HCT116 (cell line): ENCODE results near the gene HAT1. TPM values are rescaled to one million over a fixed set of nuclear protein-coding genes. Genes with fewer than 3 reads are reported as not detected.

Experiments used
- ATAC-seq: fragments of 200-7000 bp; cut with Tn5 transposase; 2 replicates; pipeline ENCODE4 v1.9.1; 2020; ENCODE audit warnings: mild to moderate bottlenecking, moderate library complexity
- BruUV-seq: library from RNA; stranded (reverse); fragments of 400-500 nt; replicated peaks from 2 replicates; lab custom pipeline; 2021; lab: Mats Ljungman, UMichigan
- CTCF ChIA-PET: fragments of 300-600 bp; sonication (Branson Sonifier 250); formaldehyde crosslinking; loops from one replicate; lab custom pipeline; 2021; ENCODE audit warnings: antibody characterized with exemption; lab: Charles Lee
- POLR2A ChIA-PET: fragments of 300-600, 350-600 bp; sonication (Branson Sonifier 250); formaldehyde crosslinking; loops from one replicate; lab custom pipeline; 2021; ENCODE audit warnings: antibody characterized with exemption; lab: Charles Lee
- RAD21 ChIA-PET, 2 experiments: fragments of 300-600 bp; sonication (Branson Sonifier 250); formaldehyde crosslinking; loops; one replicate each; lab custom pipeline; 2023; ENCODE audit warnings: low total read pairs in 2 of 2; ENCODE audit not compliant: uncharacterized antibody in 2 of 2, unreplicated experiment in 2 of 2, low non-redundant PET in 1 of 2; lab: Charles Lee
- DNase-seq: peaks from one replicate; pipeline ENCODE4 v3.0.0-alpha.2; 2010; ENCODE audit warnings: low read depth, low spot score
- H2AFZ ChIP-seq: fragments of 200-600 bp; shearing (Covaris generic), sonication (generic); 2 replicates; pipeline ENCODE4 v1.6.1; 2017; ENCODE audit warnings: low read depth, mixed run types, mixed read lengths, antibody characterized with exemption, low read length; ENCODE audit not compliant: poor library complexity, severe bottlenecking
- H3K27ac ChIP-seq: 2 replicates; pipeline ENCODE4 v1.5.1; 2012; ENCODE audit warnings: low read depth, low read length
- H3K27me3 ChIP-seq: fragments of 200-600 bp; sonication (generic); 2 replicates; pipeline ENCODE4 v1.6.1; 2016; ENCODE audit warnings: mixed run types, low read length, mixed read lengths; ENCODE audit not compliant: insufficient read depth
- H3K36me3 ChIP-seq, 2 experiments: fragments of 200-500 bp in 1 of 2; fragments of 200-600 bp in 1 of 2; sonication (Bioruptor generic) in 1 of 2; sonication (generic) in 1 of 2; 2 replicates each; pipeline versions ENCODE4 v1.5.1 to v1.6.1; 2014 to 2016; ENCODE audit warnings: low read length in 2 of 2, inconsistent platforms in 1 of 2, mixed read lengths in 1 of 2, mixed run types in 1 of 2; ENCODE audit not compliant: insufficient read depth in 2 of 2, control insufficient read depth in 1 of 2
- H3K4me1 ChIP-seq, 2 experiments: fragments of 200-600 bp in 1 of 2; sonication (generic) in 1 of 2; 2 replicates each; pipeline versions ENCODE4 v1.5.1 to v1.6.1; 2012 to 2017; ENCODE audit warnings: low read length in 2 of 2, inconsistent platforms in 1 of 2, mild to moderate bottlenecking in 1 of 2, mixed read lengths in 1 of 2, mixed run types in 1 of 2, moderate library complexity in 1 of 2; ENCODE audit not compliant: insufficient read depth in 2 of 2, control insufficient read depth in 1 of 2
- H3K4me2 ChIP-seq: fragments of 200-600 bp; sonication (generic); 2 replicates; pipeline ENCODE4 v1.6.1; 2017; ENCODE audit warnings: mixed run types, low read length, mixed read lengths
- H3K4me3 ChIP-seq, 2 experiments: fragments of 200-600 bp in 1 of 2; sonication (generic) in 1 of 2; replicated peaks in 1 of 2; 2 replicates each; pipeline ENCODE4 v1.5.1; 2011 to 2016; ENCODE audit warnings: low read length in 2 of 2, control low read depth in 1 of 2, low read depth in 1 of 2, mild to moderate bottlenecking in 1 of 2, mixed read lengths in 1 of 2, mixed run types in 1 of 2
- H3K79me2 ChIP-seq: fragments of 200-600 bp; sonication (generic); 2 replicates; pipeline ENCODE4 v1.6.1; 2017; ENCODE audit warnings: mild to moderate bottlenecking, mixed run types, low read length, moderate library complexity, mixed read lengths; ENCODE audit not compliant: insufficient read depth
- H3K9ac ChIP-seq: fragments of 200-600 bp; sonication (generic); 2 replicates; pipeline ENCODE4 v1.6.1; 2016; ENCODE audit warnings: low read length, mixed read lengths
- H3K9me2 ChIP-seq: fragments of 200-600 bp; sonication (generic), shearing (Covaris generic); 2 replicates; pipeline ENCODE4 v1.6.1; 2017; ENCODE audit warnings: mixed run types, mild to moderate bottlenecking, moderate library complexity; ENCODE audit not compliant: insufficient read depth
- H3K9me3 ChIP-seq, 2 experiments: fragments of 200-500 bp in 1 of 2; fragments of 200-600 bp in 1 of 2; sonication (Bioruptor generic) in 1 of 2; sonication (generic) in 1 of 2; 2 replicates each; pipeline ENCODE4 v1.6.1; 2014 to 2017; ENCODE audit warnings: low read length in 2 of 2, mixed read lengths in 2 of 2, inconsistent platforms in 1 of 2, low read depth in 1 of 2, mild to moderate bottlenecking in 1 of 2, mixed run types in 1 of 2, moderate library complexity in 1 of 2; ENCODE audit not compliant: control insufficient read depth in 1 of 2, insufficient read depth in 1 of 2
- H4K20me1 ChIP-seq: fragments of 200-600 bp; sonication (generic), shearing (Covaris generic); 2 replicates; pipeline ENCODE4 v1.6.1; 2017; ENCODE audit warnings: mixed run types, mild to moderate bottlenecking, moderate library complexity; ENCODE audit not compliant: insufficient read depth
- ELF1 ChIP-seq: IDR thresholded peaks from 2 replicates; pipeline ENCODE4 v1.6.1; 2012; ENCODE audit warnings: low read depth, borderline replicate concordance
- EZH2 ChIP-seq: fragments of 200-600 bp; sonication (generic); IDR thresholded peaks from 2 replicates; pipeline ENCODE4 v1.6.1; 2017; ENCODE audit warnings: antibody characterized with exemption, mixed run types
- FOSL1 ChIP-seq: IDR thresholded peaks from 2 replicates; pipeline ENCODE4 v1.6.1; 2012; ENCODE audit warnings: low read depth
- SIN3A ChIP-seq: IDR thresholded peaks from 2 replicates; pipeline ENCODE4 v1.6.1; 2012; ENCODE audit warnings: low read depth
- ZFX ChIP-seq: fragments of 450-650 bp; IDR thresholded peaks from 2 replicates; pipeline ENCODE4 v1.6.1; 2017
- intact Hi-C: fragments of 100-400 bp; cut with micrococcal nuclease; formaldehyde crosslinking; loops from 2 replicates; pipeline ENCODE4 v1.10.0; 2022
- total RNA-seq: library from RNA; stranded (reverse); gene quantifications from one replicate; pipeline ENCODE4 v1.2.1, GENCODE V29; 2021; ENCODE audit not compliant: unreplicated experiment
- TF ChIP-seq, protein P1 (sequence below), 3 experiments: fragments of 200-600 bp in 1 of 3; sonication (generic) in 1 of 3; IDR thresholded peaks in 2 of 3; conservative IDR thresholded peaks in 1 of 3; 2 replicates each; pipeline ENCODE4 v1.5.1; 2012 to 2017; ENCODE audit warnings: low read depth in 2 of 3, low read length in 2 of 3, antibody characterized with exemption in 1 of 3, borderline replicate concordance in 1 of 3, control low read depth in 1 of 3, mild to moderate bottlenecking in 1 of 3, mixed read lengths in 1 of 3, mixed run types in 1 of 3, moderate library complexity in 1 of 3; ENCODE audit not compliant: insufficient read depth in 1 of 3
- TF ChIP-seq, protein P2 (sequence below): IDR thresholded peaks from 2 replicates; pipeline ENCODE4 v1.6.1; 2012
- TF ChIP-seq, protein P3 (sequence below): IDR thresholded peaks from 2 replicates; pipeline ENCODE4 v1.6.1; 2012; ENCODE audit warnings: low read depth

The HAT1 gene
- total RNA-seq, 1 experiment from 2014 or later, result 72.6 TPM

DNA sequence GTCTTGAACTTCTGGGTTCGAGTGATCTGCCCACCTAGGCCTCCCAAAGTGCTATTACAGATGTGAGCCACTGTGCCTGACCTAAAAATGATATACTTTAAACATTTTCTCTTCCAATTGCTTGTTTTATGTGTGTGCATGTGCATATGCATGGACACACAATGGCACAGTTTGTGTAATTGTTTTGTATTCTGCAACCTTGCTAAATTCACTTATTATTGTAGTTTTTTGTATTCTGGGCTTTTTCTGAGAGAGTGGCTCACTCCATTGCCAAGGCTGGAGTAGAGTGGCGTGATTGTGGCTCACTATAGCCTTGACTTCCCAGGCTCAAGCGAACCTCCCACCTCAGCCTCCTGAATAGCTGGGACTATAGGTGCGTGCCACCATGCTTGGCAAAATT lies 8.1 kb downstream of the HAT1 start:
- ChIA-PET POLR2A (no interaction called here), RAD21 (no interaction called here), CTCF (no interaction called here)
- no peaks in the 10 kb centered on the region for H3K27me3 ChIP-seq
- intact Hi-C loops, result no loop called here
- H3K9me2 ChIP-seq, result no peaks in the 10 kb centered on the region
- ATAC-seq (no peak), DNase-seq (no peak)
- peaks cover 7% of the 10 kb centered on the region in 2 experiments; a peak in 2 of 4 replicates for H3K36me3 ChIP-seq
- no peaks in the 10 kb centered on the region for H3K9me3 ChIP-seq
- H4K20me1 ChIP-seq, result peaks cover 5% of the 10 kb centered on the region; the same call in 1 of the 2 replicates
- BruUV-seq, result no TSS peak
- H3K4me2 ChIP-seq, result no peak overlapping the region
- H3K27ac ChIP-seq, result no peak overlapping the region
- H3K79me2 ChIP-seq, result peaks cover 98% of the 10 kb centered on the region
- no peak overlapping the region for H2AFZ ChIP-seq
- no peaks in the 10 kb centered on the region for H3K4me1 ChIP-seq
- H3K9ac ChIP-seq, result no peak overlapping the region
- TF ChIP-seq ZFX, result no peak
- TF ChIP-seq, protein P1, sequence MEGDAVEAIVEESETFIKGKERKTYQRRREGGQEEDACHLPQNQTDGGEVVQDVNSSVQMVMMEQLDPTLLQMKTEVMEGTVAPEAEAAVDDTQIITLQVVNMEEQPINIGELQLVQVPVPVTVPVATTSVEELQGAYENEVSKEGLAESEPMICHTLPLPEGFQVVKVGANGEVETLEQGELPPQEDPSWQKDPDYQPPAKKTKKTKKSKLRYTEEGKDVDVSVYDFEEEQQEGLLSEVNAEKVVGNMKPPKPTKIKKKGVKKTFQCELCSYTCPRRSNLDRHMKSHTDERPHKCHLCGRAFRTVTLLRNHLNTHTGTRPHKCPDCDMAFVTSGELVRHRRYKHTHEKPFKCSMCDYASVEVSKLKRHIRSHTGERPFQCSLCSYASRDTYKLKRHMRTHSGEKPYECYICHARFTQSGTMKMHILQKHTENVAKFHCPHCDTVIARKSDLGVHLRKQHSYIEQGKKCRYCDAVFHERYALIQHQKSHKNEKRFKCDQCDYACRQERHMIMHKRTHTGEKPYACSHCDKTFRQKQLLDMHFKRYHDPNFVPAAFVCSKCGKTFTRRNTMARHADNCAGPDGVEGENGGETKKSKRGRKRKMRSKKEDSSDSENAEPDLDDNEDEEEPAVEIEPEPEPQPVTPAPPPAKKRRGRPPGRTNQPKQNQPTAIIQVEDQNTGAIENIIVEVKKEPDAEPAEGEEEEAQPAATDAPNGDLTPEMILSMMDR (IDR thresholded peaks at IDR 0.05 in 2 of 3, conservative IDR thresholded peaks at IDR 0.05 in 1 of 3; ENCODE audit: borderline replicate concordance in 1 of 3, insufficient read depth in 1 of 3, low read depth in 2 of 3, low read length in 2 of 3), result no peak
- TF ChIP-seq ELF1, result no peak
- TF ChIP-seq FOSL1, result no peak
- TF ChIP-seq, protein P2, sequence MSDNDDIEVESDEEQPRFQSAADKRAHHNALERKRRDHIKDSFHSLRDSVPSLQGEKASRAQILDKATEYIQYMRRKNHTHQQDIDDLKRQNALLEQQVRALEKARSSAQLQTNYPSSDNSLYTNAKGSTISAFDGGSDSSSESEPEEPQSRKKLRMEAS, result no peak
- no peak for TF ChIP-seq SIN3A
- TF ChIP-seq, protein P3, sequence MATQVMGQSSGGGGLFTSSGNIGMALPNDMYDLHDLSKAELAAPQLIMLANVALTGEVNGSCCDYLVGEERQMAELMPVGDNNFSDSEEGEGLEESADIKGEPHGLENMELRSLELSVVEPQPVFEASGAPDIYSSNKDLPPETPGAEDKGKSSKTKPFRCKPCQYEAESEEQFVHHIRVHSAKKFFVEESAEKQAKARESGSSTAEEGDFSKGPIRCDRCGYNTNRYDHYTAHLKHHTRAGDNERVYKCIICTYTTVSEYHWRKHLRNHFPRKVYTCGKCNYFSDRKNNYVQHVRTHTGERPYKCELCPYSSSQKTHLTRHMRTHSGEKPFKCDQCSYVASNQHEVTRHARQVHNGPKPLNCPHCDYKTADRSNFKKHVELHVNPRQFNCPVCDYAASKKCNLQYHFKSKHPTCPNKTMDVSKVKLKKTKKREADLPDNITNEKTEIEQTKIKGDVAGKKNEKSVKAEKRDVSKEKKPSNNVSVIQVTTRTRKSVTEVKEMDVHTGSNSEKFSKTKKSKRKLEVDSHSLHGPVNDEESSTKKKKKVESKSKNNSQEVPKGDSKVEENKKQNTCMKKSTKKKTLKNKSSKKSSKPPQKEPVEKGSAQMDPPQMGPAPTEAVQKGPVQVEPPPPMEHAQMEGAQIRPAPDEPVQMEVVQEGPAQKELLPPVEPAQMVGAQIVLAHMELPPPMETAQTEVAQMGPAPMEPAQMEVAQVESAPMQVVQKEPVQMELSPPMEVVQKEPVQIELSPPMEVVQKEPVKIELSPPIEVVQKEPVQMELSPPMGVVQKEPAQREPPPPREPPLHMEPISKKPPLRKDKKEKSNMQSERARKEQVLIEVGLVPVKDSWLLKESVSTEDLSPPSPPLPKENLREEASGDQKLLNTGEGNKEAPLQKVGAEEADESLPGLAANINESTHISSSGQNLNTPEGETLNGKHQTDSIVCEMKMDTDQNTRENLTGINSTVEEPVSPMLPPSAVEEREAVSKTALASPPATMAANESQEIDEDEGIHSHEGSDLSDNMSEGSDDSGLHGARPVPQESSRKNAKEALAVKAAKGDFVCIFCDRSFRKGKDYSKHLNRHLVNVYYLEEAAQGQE, result no peak
- no peak for TF ChIP-seq EZH2
- TF ChIP-seq, all 23 proteins: peak for 0
- H3K4me3 ChIP-seq, result no peak overlapping the region
